WTC11 (cell line): ENCODE data around the gene ZGRF1. TPM values are rescaled to one million over a fixed set of nuclear protein-coding genes. Genes with fewer than 3 reads are reported as not detected.
A peak's percentile ranks its signal among the peaks of the same experiment; 100 is the strongest.

Source experiments
- ATAC-seq: fragments of 200-7000 bp; cut with Tn5 transposase; 2 replicates; pipeline ENCODE4 v1.10.0; 2021; ENCODE audit warnings: mild to moderate bottlenecking, moderate library complexity
- CTCF ChIA-PET: fragments of 300-600 bp; sonication (Branson Sonifier 250); formaldehyde crosslinking; loops from one replicate; lab custom pipeline; 2021; ENCODE audit warnings: antibody characterized with exemption; lab: Charles Lee
- POLR2A ChIA-PET: fragments of 350-600 bp; sonication (Branson Sonifier 250); formaldehyde crosslinking; loops from one replicate; lab custom pipeline; 2021; ENCODE audit warnings: antibody characterized with exemption; lab: Charles Lee
- DNase-seq: peaks from one replicate; pipeline ENCODE4 v3.0.0; 2021; ENCODE audit warnings: low spot score
- H3K27ac Mint-ChIP-seq: 2 replicates; pipeline ENCODE4 v1.8.0; 2021; ENCODE audit warnings: mixed read lengths
- H3K27me3 Mint-ChIP-seq: 2 replicates; pipeline ENCODE4 v1.8.0; 2021; ENCODE audit warnings: low read depth, mild to moderate bottlenecking, moderate library complexity, mixed read lengths
- H3K36me3 Mint-ChIP-seq: 2 replicates; pipeline ENCODE4 v1.8.0; 2021; ENCODE audit warnings: mixed read lengths
- H3K4me1 Mint-ChIP-seq: 2 replicates; pipeline ENCODE4 v1.8.0; 2022; ENCODE audit warnings: mixed read lengths
- H3K4me3 Mint-ChIP-seq: 2 replicates; pipeline ENCODE4 v1.8.0; 2021; ENCODE audit warnings: mild to moderate bottlenecking, moderate library complexity, mixed read lengths
- H3K9me3 Mint-ChIP-seq: 2 replicates; pipeline ENCODE4 v1.8.0; 2021; ENCODE audit warnings: mixed read lengths
- ATF1 ChIP-seq: sonication (generic); formaldehyde crosslinking; IDR thresholded peaks from 2 replicates; pipeline ENCODE4 v1.8.1; 2023; ENCODE audit warnings: mild to moderate bottlenecking, moderate library complexity, missing genetic modification reagents
- CBFB ChIP-seq: sonication (generic); formaldehyde crosslinking; IDR thresholded peaks from 2 replicates; pipeline ENCODE4 v1.8.1; 2022; ENCODE audit warnings: mild to moderate bottlenecking, low read depth, missing genetic modification reagents
- GRHL2 ChIP-seq: fragments of 250-450 bp; sonication (Bioruptor Pico); IDR thresholded peaks from 2 replicates; pipeline ENCODE4 v1.8.0; 2022; ENCODE audit warnings: mild to moderate bottlenecking, moderate library complexity; ENCODE audit not compliant: insufficient replicate concordance, severe bottlenecking
- GTF2I ChIP-seq: fragments of 250-450 bp; sonication (Bioruptor Pico); conservative IDR thresholded peaks from 2 replicates; pipeline ENCODE4 v1.4.0; 2021; ENCODE audit warnings: mild to moderate bottlenecking
- HMGA2 ChIP-seq: fragments of 250-450 bp; sonication (Bioruptor Pico); IDR thresholded peaks from 2 replicates; pipeline ENCODE4 v1.4.0; 2021; ENCODE audit warnings: mild to moderate bottlenecking, moderate library complexity
- JAZF1 ChIP-seq: fragments of 250-450 bp; sonication (Bioruptor Pico); IDR thresholded peaks from 2 replicates; pipeline ENCODE4 v1.9.0; 2021; ENCODE audit warnings: moderate library complexity, mild to moderate bottlenecking, inconsistent platforms
- NFATC4 ChIP-seq: fragments of 250-450 bp; sonication (Bioruptor Pico); IDR thresholded peaks from 2 replicates; pipeline ENCODE4 v1.9.0; 2021; ENCODE audit warnings: mild to moderate bottlenecking
- NFE2L1 ChIP-seq: sonication (generic); formaldehyde crosslinking; IDR thresholded peaks from 2 replicates; pipeline ENCODE4 v1.8.1; 2023; ENCODE audit warnings: missing genetic modification reagents
- NR2C2 ChIP-seq: sonication (generic); formaldehyde crosslinking; IDR thresholded peaks from 2 replicates; pipeline ENCODE4 v1.8.0; 2022; ENCODE audit warnings: mild to moderate bottlenecking, missing genetic modification reagents
- OVOL2 ChIP-seq: fragments of 250-450 bp; sonication (Bioruptor Pico); IDR thresholded peaks from 2 replicates; pipeline ENCODE4 v1.9.0; 2021; ENCODE audit warnings: mild to moderate bottlenecking, borderline replicate concordance
- RELA ChIP-seq: sonication (generic); formaldehyde crosslinking; IDR thresholded peaks from 2 replicates; pipeline ENCODE4 v1.8.1; 2022; ENCODE audit warnings: missing genetic modification reagents, mild to moderate bottlenecking, borderline replicate concordance
- ZNF121 ChIP-seq: sonication (generic); formaldehyde crosslinking; IDR thresholded peaks from 2 replicates; pipeline ENCODE4 v1.8.0; 2023; ENCODE audit warnings: missing genetic modification reagents
- ZNF317 ChIP-seq: sonication (generic); formaldehyde crosslinking; IDR thresholded peaks from 2 replicates; pipeline ENCODE4 v1.8.1; 2023; ENCODE audit warnings: low read depth, mild to moderate bottlenecking, moderate library complexity, missing genetic modification reagents, borderline replicate concordance
- ZNF396 ChIP-seq: fragments of 250-450 bp; sonication (Bioruptor Pico); IDR thresholded peaks from 2 replicates; pipeline ENCODE4 v1.8.0; 2021; ENCODE audit warnings: mild to moderate bottlenecking, moderate library complexity, borderline replicate concordance
- ZNF423 ChIP-seq: fragments of 250-450 bp; sonication (Bioruptor Pico); IDR thresholded peaks from 2 replicates; pipeline ENCODE4 v2.1.2; 2022; ENCODE audit warnings: mild to moderate bottlenecking, moderate library complexity
- total RNA-seq: library from RNA; stranded (reverse); gene quantifications from 3 replicates; pipeline ENCODE4 v1.2.3, GENCODE V29; 2021
- TF ChIP-seq, protein P1 (sequence below): sonication (generic); formaldehyde crosslinking; IDR thresholded peaks from 2 replicates; pipeline ENCODE4 v1.8.1; 2022; ENCODE audit warnings: low read depth, missing genetic modification reagents, borderline replicate concordance
- TF ChIP-seq, protein P2 (sequence below): sonication (generic); formaldehyde crosslinking; IDR thresholded peaks from 2 replicates; pipeline ENCODE4 v1.8.0; 2022; ENCODE audit warnings: mild to moderate bottlenecking, missing genetic modification reagents
- TF ChIP-seq, protein P3 (sequence below): fragments of 200-600 bp; IDR thresholded peaks from 2 replicates; pipeline ENCODE4 v1.8.0; 2022; ENCODE audit warnings: antibody characterized with exemption
- TF ChIP-seq, protein P4 (sequence below): sonication (generic); formaldehyde crosslinking; IDR thresholded peaks from 2 replicates; pipeline ENCODE4 v1.8.0; 2023; ENCODE audit warnings: missing genetic modification reagents

Gene ZGRF1
- total RNA-seq, 1 experiment from 2014 or later = 56.2 TPM

DNA sequence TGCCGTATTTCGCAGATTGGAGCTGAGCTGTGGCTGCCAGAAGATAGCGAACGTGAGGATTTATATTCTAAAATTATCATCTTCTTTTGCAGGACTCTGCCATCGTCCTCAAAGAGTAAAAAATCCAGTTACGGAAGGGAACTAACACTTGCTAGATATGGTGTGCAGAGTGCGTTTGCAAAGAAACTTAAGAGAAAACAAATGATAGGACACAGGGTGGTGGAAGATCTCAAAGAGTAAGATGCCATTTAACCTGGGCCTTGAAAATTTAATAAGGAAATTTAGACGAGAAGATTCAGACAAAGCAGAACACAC is 800 bp upstream of the ZGRF1 start:
- DNase-seq (no peak), ATAC-seq (no peak)
- no peak overlapping the region for H3K4me3 Mint-ChIP-seq
- H3K27me3 Mint-ChIP-seq = no peaks in the 10 kb centered on the region
- no peaks in the 10 kb centered on the region for H3K9me3 Mint-ChIP-seq
- TF ChIP-seq, protein P1, sequence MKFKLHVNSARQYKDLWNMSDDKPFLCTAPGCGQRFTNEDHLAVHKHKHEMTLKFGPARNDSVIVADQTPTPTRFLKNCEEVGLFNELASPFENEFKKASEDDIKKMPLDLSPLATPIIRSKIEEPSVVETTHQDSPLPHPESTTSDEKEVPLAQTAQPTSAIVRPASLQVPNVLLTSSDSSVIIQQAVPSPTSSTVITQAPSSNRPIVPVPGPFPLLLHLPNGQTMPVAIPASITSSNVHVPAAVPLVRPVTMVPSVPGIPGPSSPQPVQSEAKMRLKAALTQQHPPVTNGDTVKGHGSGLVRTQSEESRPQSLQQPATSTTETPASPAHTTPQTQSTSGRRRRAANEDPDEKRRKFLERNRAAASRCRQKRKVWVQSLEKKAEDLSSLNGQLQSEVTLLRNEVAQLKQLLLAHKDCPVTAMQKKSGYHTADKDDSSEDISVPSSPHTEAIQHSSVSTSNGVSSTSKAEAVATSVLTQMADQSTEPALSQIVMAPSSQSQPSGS (CRISPR knock-in tag) = no peak
- no peak for TF ChIP-seq CBFB (CRISPR knock-in tag)
- peaks cover 37% of the 10 kb centered on the region for H3K4me1 Mint-ChIP-seq
- ChIA-PET POLR2A (interaction anchor here (0.5 to 0.6 kb wide), 3 partner anchors 108 to 128 kb away, joined by 4 read pairs; no protein-coding TSS in a partner anchor), CTCF (interaction anchor here (0.5 to 5.8 kb wide), 12 partner anchors 8 to 301 kb away, joined by 3 to 63 read pairs (median 4); no protein-coding TSS in a partner anchor)
- H3K27ac Mint-ChIP-seq = no peak overlapping the region
- H3K36me3 Mint-ChIP-seq = peaks cover 17% of the 10 kb centered on the region

DNA sequence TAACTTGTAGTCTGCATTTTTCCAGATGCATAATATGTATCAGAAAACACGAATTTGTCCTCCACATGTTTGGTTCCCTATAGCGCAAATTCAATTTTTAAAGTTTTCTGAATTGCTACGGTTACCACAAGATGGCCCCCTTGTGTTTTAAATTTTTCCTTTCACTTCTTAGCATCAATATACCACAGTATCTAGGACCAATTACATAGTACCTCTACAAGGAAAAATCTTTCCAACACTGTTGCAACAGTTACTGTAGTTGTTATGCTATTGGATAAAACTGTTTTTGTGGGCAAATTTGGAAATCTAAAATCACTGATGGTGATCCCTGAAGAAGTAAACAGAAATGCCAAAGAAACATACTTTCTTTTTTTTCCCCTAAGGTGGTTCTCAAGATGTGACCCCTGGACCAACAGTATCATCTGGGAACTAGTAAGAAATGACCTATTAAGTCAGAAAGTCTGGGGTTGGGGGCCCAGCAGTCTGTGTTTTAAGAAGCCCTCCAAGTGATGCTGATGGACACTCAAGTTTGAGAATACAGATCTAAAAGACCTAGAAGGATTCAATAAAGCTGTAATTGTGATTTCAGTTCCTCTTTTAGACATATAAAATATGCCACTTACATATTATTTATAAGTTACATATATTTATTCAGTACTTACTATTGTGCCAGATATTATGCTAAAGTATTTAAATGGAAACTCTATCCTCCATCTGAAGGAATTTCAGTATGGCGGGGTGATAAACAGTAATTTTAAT is 3.1 kb downstream of the ZGRF1 start:
- ChIA-PET CTCF (interaction anchor here (1.2 to 5.8 kb wide), 3 partner anchors 129 to 318 kb away, joined by 5 to 63 read pairs (median 6); no protein-coding TSS in a partner anchor), POLR2A (no interaction called here)
- Mint-ChIP-seq H3K36me3 (peaks cover 14% of the 10 kb centered on the region), H3K27me3 (no peaks in the 10 kb centered on the region), H3K27ac (no peak overlapping the region), H3K4me1 (peaks cover 18% of the 10 kb centered on the region), H3K9me3 (no peaks in the 10 kb centered on the region), H3K4me3 (no peak overlapping the region; the same call in 1 of the 2 replicates)
- DNase-seq = no peak
- ATAC-seq = no peak
- TF ChIP-seq, protein P2, sequence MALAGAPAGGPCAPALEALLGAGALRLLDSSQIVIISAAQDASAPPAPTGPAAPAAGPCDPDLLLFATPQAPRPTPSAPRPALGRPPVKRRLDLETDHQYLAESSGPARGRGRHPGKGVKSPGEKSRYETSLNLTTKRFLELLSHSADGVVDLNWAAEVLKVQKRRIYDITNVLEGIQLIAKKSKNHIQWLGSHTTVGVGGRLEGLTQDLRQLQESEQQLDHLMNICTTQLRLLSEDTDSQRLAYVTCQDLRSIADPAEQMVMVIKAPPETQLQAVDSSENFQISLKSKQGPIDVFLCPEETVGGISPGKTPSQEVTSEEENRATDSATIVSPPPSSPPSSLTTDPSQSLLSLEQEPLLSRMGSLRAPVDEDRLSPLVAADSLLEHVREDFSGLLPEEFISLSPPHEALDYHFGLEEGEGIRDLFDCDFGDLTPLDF (CRISPR knock-in tag) = no peak
- TF ChIP-seq, protein P3, sequence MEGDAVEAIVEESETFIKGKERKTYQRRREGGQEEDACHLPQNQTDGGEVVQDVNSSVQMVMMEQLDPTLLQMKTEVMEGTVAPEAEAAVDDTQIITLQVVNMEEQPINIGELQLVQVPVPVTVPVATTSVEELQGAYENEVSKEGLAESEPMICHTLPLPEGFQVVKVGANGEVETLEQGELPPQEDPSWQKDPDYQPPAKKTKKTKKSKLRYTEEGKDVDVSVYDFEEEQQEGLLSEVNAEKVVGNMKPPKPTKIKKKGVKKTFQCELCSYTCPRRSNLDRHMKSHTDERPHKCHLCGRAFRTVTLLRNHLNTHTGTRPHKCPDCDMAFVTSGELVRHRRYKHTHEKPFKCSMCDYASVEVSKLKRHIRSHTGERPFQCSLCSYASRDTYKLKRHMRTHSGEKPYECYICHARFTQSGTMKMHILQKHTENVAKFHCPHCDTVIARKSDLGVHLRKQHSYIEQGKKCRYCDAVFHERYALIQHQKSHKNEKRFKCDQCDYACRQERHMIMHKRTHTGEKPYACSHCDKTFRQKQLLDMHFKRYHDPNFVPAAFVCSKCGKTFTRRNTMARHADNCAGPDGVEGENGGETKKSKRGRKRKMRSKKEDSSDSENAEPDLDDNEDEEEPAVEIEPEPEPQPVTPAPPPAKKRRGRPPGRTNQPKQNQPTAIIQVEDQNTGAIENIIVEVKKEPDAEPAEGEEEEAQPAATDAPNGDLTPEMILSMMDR = peak; percentile 26; the same call in 1 of the 2 replicates

DNA sequence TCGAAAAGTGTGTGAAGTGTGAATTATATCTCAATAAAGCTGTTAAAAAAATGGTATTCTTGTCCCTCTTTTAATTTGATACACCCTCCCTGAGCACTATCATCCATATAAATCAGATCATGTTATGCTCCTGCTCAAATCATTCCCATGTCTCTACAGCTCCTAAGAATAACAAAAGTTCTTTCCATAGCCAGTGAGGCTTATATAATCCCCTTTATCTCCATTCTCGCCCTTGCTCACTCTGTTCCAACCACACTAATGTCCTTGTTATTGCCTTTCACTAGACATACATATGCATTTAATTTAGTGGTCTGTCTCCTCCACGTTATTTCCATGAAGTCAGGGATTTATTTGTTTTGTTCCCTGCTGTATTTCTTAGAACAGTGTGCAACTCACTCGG is 10.5 kb downstream of the ZGRF1 start:
- ATAC-seq (no peak), DNase-seq (no peak)
- Mint-ChIP-seq H3K36me3 (peaks cover 50% of the 10 kb centered on the region), H3K4me1 (no peaks in the 10 kb centered on the region), H3K27me3 (no peaks in the 10 kb centered on the region), H3K9me3 (peaks cover 7% of the 10 kb centered on the region), H3K4me3 (no peak overlapping the region), H3K27ac (no peak overlapping the region)
- CTCF ChIA-PET = interaction anchor here (1.8 kb wide), 1 partner anchor 139 kb away, joined by 5 read pairs; no protein-coding TSS in a partner anchor
- TF ChIP-seq, protein P4, sequence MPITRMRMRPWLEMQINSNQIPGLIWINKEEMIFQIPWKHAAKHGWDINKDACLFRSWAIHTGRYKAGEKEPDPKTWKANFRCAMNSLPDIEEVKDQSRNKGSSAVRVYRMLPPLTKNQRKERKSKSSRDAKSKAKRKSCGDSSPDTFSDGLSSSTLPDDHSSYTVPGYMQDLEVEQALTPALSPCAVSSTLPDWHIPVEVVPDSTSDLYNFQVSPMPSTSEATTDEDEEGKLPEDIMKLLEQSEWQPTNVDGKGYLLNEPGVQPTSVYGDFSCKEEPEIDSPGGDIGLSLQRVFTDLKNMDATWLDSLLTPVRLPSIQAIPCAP (CRISPR knock-in tag) = no peak
- TF ChIP-seq CBFB (CRISPR knock-in tag) (no peak), ZNF121 (no peak), ZNF396 (no peak), HMGA2 (CRISPR knock-in tag) (no peak), ZNF423 (no peak), RELA (CRISPR knock-in tag) (no peak), NFE2L1 (CRISPR knock-in tag) (no peak), GTF2I (CRISPR knock-in tag) (no peak), GRHL2 (CRISPR knock-in tag) (no peak), NR2C2 (CRISPR knock-in tag) (no peak), JAZF1 (CRISPR knock-in tag) (no peak), ATF1 (CRISPR knock-in tag) (no peak), NFATC4 (CRISPR knock-in tag) (no peak), ZNF317 (no peak), OVOL2 (CRISPR knock-in tag) (no peak)
- POLR2A ChIA-PET = no interaction called here
